ENCODE results near the gene AHSG. TPM values are rescaled to one million over a fixed set of nuclear protein-coding genes. Genes with fewer than 3 reads are reported as not detected.

Gene AHSG
- total and polyA plus RNA-seq, 7 donors: not detected

GRCh38 chr3:186587183-186587582 lies 25.7 kb upstream of the AHSG start:
- H3K9me3 ChIP-seq: no peaks in the 10 kb centered on the region
- H3K27me3 ChIP-seq (ENCODE audit: insufficient read depth in 3 of 3, low read length in 2 of 3): no peaks in the 10 kb centered on the region
- intact Hi-C loops (cut with DNase I): no loop called here
- H3K4me1 ChIP-seq: no peaks in the 10 kb centered on the region
- no peak overlapping the region for H3K4me3 ChIP-seq
- no peak overlapping the region for H3K27ac ChIP-seq
- TF ChIP-seq, protein P1, sequence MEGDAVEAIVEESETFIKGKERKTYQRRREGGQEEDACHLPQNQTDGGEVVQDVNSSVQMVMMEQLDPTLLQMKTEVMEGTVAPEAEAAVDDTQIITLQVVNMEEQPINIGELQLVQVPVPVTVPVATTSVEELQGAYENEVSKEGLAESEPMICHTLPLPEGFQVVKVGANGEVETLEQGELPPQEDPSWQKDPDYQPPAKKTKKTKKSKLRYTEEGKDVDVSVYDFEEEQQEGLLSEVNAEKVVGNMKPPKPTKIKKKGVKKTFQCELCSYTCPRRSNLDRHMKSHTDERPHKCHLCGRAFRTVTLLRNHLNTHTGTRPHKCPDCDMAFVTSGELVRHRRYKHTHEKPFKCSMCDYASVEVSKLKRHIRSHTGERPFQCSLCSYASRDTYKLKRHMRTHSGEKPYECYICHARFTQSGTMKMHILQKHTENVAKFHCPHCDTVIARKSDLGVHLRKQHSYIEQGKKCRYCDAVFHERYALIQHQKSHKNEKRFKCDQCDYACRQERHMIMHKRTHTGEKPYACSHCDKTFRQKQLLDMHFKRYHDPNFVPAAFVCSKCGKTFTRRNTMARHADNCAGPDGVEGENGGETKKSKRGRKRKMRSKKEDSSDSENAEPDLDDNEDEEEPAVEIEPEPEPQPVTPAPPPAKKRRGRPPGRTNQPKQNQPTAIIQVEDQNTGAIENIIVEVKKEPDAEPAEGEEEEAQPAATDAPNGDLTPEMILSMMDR (IDR thresholded peaks at IDR 0.05): no peak
- no peak for DNase-seq
- peaks cover 14 to 43% of the 10 kb centered on the region in 2 donors for H3K36me3 ChIP-seq (ENCODE audit: insufficient read depth in 1 of 2, low read depth in 1 of 2)
- ATAC-seq: no peak

DNA sequence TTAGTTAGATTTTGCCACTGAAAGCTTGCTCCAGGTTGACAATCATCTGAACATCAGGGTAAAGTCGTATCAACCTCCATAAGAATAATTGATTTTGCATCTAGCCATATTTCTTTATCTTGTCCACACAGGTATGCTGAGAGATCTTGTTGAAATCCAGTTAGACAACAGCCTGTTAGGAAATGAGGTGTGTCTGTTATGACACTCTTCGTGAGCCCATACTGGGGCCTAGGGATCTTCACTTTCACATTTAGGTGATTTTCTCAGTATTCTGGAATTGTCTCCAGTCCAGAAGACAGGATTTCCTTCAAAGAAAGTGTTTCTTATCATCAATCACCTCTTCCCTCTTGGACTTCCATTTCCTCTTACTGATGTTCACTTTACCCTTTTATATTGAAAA lies 24.2 kb upstream of the AHSG start:
- TF ChIP-seq, protein P1 (IDR thresholded peaks at IDR 0.05): no peak
- Histone ChIP-seq H3K27me3 (ENCODE audit: insufficient read depth in 3 of 3, low read length in 2 of 3) (no peaks in the 10 kb centered on the region), H3K36me3 (ENCODE audit: insufficient read depth in 1 of 2, low read depth in 1 of 2) (peaks cover 8 to 28% of the 10 kb centered on the region in 2 donors), H3K9me3 (no peaks in the 10 kb centered on the region), H3K4me1 (no peaks in the 10 kb centered on the region), H3K4me3 (no peak overlapping the region), H3K27ac (no peak overlapping the region)
- ATAC-seq (no peak), DNase-seq (no peak)
- intact Hi-C loops (cut with DNase I): no loop called here
- 67 to 75% (median 69%) methylated on average over 2 of the region's 2 CpGs for WGBS, 3 donors

GRCh38 chr3:186589121-186589520 lies 23.7 kb upstream of the AHSG start:
- WGBS, 3 donors: 40 to 50% (median 47%) methylated on average over 3 of the region's 3 CpGs
- Histone ChIP-seq H3K9me3 (no peaks in the 10 kb centered on the region), H3K4me1 (no peaks in the 10 kb centered on the region), H3K36me3 (ENCODE audit: insufficient read depth in 1 of 2, low read depth in 1 of 2) (peaks cover 7 to 24% of the 10 kb centered on the region in 2 donors), H3K4me3 (no peak overlapping the region), H3K27me3 (ENCODE audit: insufficient read depth in 3 of 3, low read length in 2 of 3) (no peaks in the 10 kb centered on the region), H3K27ac (no peak overlapping the region)
- ATAC-seq (no peak), DNase-seq (no peak)
- TF ChIP-seq, protein P1 (IDR thresholded peaks at IDR 0.05): no peak
- intact Hi-C loops (cut with DNase I): no loop called here

DNA sequence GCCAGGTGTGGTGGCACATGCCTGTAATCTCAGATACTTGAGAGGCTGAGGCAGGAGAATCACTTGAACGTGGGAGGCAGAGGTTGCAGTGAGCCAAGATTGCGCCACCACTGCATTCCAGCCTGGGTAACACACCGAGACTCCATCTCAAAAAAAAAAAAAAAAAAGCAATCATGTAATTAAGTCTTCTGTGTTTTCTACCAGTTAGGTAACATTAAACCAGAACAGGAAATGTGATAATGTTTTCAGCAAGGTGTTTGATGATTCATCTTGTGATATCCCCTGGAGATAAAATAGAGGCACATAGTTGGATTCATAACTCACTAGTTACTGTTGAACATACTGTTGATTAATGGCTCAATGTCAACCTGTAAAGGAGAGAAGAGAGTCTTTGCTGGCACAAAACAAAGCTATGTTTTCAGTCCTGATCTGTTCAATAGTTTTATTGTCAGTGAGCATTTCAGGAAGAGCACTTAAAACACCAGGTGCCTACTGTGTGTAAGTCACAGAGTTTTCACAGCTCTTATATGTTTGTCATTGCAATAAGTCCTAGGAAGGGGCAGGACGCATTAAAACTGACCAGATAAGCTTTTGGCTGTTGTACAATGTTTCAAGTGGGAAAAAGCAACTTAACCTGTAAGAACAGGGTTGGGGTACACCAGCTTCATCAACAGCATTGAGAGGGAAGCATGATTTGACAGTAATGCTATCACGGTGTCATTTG lies 22.8 kb upstream of the AHSG start:
- DNase-seq: no peak
- intact Hi-C loops (cut with DNase I): no loop called here

More for the DNA sequence above, 22.8 kb upstream of the AHSG start:
- Histone ChIP-seq H3K36me3 (ENCODE audit: insufficient read depth in 1 of 2, low read depth in 1 of 2) (peaks cover 5 to 15% of the 10 kb centered on the region in 2 donors), H3K9me3 (no peaks in the 10 kb centered on the region), H3K4me1 (no peaks in the 10 kb centered on the region), H3K27ac (no peak overlapping the region), H3K27me3 (ENCODE audit: insufficient read depth in 3 of 3, low read length in 2 of 3) (no peaks in the 10 kb centered on the region), H3K4me3 (no peak overlapping the region)
- no peak for ATAC-seq
- TF ChIP-seq, protein P1 (IDR thresholded peaks at IDR 0.05): no peak
- WGBS, 3 donors: 59 to 70% (median 65%) methylated on average over 5 of the region's 5 CpGs
